Testis (tissue), 2 donors: ENCODE results near the gene ZMYM2.

Experiments
- CTCF ChIP-seq, 3 experiments: fragments of 450-650 bp in 2 of 3; fragments of 200-600 bp in 1 of 3; sonication (generic) in 1 of 3; IDR thresholded peaks; one replicate each; pipeline ENCODE4 v1.5.1; 2016 to 2019; ENCODE audit warnings: antibody characterized with exemption in 3 of 3, mild to moderate bottlenecking in 2 of 3, moderate library complexity in 1 of 3
- POLR2A ChIP-seq: fragments of 450-650 bp; IDR thresholded peaks from one replicate; pipeline ENCODE4 v1.6.1; 2017; ENCODE audit warnings: antibody characterized with exemption, mild to moderate bottlenecking, moderate library complexity

DNA sequence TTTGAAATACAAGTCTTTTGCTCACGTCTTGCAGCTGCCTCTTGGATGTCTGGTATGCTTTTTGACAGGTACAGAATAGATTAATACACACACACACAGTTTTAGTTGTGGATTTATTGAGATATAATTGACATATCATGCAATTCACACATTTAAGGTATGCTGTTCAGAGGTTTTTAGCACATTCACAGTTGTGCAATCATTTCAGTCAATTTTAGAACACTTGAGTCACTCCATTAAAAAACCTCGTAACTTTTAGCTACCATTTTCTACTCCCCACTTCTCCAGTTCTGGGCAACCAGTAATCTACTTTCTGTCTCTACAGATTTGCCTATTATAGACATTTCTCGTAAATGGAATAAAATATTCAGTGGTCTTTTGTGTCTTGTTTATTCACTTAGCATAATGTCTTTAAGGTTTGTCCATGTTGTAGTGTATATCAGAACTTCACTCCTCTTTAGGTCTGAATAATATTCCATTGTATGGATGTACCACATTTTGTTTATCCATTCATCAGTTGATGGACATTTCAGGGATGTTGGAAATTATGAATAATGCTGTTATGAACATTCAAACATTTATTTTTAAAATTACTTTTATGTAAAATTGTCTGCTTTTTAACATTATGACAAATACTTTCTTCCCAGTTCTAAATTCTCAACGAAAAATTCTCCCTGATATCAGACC is 2.5 kb upstream of the ZMYM2 start:
- TF ChIP-seq POLR2A (no peak), CTCF (IDR thresholded peaks at IDR 0.05) (no peak)
